ENCODE measurements around the gene DOCK11.
"Not testable (repeated sequence)": the region's sequence is repeated elsewhere in the genome, so short reads cannot be mapped to it uniquely, and the experiment has no call there.

DOCK11 gene

DNA sequence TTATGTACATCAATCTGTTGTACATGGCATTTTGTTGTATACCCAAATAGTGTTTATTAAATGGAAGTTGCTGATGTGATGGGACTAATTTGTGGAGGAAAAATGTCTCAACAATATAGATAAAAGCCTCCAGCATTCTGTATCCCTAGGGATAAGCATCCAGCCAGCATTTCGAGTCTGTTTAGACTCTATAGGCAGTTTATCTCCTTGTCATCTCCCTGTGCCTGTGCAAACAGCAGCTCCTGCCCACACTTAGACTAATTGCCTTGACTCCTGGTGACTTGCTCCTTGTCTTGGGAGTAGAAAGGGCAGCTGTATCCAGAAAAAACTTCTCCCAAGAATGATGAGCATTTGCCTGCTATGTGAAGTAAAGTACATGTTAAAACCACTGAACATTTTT is 83.8 kb downstream of the DOCK11 start:
- no peak for DNase-seq

DNA sequence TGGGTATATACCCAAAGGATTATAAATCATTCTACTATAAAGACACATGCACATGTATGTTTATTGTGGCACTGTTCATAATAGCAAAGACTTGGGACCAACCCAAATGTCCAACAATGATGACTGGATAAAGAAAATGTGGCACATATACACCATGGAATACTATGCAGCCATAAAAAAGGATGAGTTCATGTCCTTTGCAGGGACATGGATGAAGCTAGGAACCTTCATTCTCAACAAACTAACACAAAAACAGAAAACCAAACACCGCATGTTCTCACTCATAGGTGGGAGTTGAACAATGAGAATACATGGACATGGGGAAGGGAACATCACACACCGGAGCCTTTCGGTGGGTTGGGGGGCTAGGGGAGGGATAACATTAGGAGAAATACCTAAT is 87.3 kb downstream of the DOCK11 start:
- not testable (repeated sequence) for DNase-seq

DNA sequence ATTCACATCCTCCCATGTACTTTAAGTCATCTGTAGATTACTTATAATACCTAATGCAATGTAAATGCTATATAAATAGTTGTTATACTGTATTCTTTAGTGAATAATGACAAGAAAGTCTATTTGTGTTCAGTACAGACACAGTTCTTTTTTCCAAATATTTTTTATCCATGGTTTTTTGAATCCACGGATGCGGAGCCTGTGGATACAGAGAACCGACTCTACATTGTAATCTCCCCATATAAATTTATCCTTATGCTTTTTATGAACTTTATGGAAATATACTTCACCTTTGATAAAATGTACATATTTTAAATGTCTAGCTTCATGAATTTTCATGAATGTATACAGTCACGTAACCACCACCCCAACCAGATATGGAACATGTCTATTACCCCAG is 88.2 kb downstream of the DOCK11 start:
- DNase-seq, result no peak

DNA sequence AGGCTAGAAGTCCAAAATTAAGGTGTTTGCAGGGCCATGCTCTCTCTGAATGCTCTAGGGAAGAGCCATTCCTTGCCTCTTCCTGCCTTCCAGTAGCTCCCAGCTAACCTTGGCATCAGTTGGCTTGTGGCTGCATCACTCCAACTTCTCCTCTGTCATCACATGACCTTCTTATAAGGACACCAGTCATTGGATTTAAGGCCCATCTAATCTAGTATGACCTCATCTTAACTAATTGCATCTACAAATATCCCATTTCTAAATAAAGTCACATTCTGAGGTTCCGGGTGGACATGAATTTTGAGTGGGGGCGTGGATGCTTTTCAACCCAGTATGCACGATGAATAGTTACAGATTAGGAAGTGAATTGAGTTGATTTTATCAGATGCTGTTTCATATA is 89.7 kb downstream of the DOCK11 start:
- DNase-seq, result no peak

DNA sequence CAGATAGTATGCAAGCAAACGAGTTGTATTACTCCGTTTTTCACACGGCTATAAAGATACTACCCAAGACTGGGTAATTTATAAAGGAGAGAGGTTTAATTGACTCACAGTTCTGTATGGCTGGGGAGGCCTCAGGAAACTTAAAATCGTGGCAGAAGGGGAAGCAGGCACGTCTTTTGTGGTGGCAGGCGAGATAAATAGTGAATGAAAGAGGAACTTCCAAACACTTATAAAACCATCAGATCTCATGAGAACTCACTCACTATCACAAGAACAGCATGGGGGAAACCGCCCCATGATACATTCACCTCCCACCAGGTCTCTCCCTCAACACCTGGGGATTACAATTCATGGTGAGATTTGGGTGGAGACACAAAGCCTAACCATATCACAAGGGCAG is 90.6 kb downstream of the DOCK11 start:
- not testable (repeated sequence) for DNase-seq

DNA sequence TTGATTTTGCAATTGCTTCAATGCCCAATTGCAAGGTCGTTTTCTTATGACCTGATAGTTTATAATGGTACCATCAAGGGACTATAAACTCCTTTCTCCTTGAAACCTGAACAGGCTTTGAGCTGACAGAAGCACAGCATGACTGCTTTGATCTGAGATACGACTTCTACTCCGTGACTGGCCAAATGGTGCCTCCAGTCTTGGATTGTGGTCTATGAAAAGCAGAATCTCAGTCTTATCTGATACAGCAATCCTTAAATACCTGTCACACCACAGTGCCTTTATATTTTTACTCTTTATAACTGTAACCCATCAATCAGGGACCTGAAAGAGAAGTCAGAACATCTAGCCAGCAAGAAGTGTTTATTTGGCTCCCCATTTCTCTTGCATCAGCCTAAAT is 93.1 kb downstream of the DOCK11 start:
- DNase-seq, result no peak

DNA sequence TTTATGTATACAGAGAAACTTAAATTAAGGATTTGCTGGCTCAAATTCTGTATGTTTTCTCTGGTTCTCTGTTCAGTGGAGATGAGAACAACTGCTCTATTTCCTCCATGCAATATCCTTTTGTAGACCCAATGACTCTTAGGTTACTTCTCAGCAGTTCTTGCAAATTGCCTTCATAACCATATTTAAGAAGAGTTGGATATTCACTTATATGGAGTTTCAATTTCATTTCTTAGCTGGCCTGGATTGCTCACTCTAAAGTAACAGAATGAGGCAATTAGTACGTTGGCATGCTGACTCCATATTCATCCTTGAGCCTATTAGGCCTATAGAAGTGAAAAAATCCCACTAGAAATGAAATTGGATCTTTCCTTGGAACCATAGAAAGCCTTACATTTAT is 93.6 kb downstream of the DOCK11 start:
- DNase-seq, result no peak

DNA sequence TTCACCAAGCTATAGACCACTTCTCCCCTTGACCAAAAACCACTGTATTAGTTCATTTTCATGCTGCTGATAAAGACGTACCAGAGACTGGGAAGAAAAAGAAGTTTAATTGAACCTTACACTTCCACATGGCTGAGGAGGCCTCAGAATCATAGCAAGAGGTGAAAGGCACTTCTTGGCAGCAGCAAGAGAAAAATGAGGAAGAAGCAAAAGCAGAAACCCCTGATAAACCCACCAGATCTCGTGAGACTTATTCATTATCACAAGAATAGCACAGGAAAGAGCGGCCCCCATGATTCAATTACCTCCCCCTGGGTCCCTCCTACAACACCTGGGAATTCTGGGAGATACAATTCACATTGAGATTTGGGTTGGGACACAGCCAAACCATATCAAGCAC is 97.8 kb downstream of the DOCK11 start:
- no peak for DNase-seq

DNA sequence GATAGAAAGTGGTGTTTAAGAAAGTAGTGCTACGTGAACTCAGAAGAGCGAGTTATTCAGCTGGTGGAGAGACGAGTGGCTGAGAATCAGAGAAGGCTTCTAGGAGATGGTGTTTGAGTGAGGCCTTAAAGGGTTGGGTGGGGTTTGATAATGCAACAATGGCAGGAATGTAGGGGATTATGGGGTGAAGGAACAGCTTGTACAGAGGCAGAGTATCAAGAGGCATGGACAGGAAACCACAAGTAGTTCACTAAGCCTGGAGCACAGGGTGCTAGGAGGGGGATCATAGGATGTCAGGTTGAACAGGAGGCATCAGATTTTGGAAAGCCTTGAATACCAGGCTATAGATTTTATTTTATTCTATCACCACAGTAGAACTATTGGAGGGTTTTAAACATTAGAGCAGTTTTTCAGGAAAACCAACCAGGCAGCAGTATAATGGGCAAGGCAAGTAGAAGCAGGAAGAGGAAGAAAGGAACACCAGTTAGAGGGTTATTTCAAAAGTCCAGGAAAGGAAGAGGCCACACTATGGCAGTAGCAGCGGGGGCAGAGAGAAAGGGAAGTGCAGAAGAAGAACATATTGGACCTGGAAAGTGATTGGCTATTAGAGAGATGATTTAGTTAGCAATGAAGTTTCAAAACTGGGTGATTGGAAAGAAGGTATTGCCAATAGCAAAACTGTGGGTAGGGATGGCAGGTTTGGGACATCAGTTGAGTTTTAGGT is 99.2 kb downstream of the DOCK11 start:
- DNase-seq, result no peak

DNA sequence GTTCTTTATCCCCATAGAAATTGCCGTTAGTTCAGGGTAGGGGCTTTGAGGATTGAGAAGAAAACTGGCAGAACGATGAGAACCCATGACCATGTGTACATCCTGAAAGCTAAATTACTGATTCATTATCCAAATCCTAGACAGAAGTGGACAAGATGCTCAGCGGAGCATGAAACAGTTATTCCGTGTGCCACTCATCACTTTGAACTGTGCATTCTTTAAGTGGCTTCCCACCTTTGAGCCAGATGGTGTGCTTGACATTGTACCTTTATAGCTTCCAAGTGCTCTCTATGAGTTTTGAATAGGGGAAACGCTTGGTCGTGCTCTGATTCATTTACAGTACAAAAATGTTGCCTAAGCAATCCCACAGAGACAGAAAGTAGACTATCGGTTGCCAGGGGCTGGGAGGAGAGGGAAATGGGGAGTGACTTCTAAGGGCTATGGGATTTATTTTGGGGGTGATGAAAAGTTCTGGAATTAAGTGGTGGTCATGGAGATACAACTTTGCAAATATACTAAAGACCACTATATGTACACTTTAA is 100.0 kb downstream of the DOCK11 start:
- DNase-seq, result peak; percentile 4

DNA sequence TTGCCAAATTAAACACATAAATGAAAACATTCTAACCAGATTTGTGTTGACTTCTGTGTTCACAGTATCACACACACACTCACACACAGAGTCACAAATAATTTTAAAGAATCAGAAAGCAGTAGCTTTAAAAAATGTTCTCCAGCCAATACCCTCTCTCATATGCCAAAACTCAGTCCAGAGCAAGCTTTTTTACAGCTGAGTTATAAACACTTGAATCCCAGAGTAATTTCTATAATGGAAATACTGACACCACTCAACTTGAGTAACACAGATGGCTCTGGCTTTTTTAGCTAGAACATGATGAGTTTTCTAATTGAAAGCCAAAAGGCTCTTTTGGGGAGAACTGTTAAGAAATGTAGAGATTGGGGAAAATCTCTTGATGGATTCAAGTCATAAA is 100.8 kb downstream of the DOCK11 start:
- no peak for DNase-seq

DNA sequence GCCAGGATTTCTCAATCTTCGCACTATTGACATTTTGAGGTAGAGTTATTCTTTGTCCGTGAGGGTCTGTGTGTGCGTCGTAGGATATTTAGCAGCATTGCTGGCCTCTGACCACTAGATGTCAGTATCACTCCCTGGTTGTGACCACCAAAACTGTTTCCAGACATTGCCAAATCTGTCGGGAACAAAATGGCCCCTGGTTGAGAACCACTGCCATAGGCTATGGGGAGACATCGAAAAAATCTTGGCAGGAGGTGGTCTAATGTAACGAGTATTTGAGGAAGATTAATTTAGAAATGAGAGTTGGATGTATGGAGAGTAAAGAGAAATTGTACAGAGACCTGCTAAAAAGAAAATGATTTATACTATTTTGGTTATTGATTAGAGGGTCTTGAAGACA is 108.4 kb downstream of the DOCK11 start:
- DNase-seq, result peak; percentile 45

DNA sequence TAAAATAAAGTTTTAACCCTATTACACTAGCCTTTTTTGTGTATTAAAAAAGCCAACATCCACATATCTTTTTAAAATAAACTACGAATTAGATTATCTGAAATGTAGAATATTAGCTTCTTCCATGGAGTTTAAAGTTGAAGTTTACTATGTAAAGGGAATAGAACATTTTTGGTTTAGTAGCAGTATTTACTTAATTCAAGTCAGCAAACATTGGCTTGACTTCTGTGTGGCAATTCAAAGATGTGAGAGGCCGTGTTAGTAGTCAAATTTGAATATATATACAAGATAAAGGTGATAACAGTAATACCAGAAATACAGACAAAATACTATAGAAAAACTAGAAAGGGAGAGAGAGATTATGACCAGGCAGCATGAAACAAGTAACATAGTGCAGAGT is 116.7 kb downstream of the DOCK11 start:
- no peak for DNase-seq

DNA sequence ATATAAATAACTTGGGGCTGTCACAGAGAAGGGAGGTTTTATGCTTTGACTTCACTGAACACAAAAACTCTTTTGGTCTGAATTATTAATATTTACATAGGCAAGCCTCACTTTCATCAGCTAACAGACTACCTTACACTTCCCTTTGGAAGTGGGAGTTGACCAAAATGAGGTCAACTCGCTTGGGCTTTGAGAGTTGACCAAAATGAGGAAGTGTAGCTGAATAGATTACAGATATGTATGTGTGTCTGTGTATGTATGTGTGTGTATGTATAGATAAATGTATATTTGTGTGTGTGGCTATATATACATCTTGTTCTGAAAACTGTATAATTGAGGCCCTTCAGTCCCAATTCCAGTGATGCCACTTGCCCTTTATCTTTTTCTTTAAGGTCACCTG is 118.5 kb downstream of the DOCK11 start:
- no peak for DNase-seq

DNA sequence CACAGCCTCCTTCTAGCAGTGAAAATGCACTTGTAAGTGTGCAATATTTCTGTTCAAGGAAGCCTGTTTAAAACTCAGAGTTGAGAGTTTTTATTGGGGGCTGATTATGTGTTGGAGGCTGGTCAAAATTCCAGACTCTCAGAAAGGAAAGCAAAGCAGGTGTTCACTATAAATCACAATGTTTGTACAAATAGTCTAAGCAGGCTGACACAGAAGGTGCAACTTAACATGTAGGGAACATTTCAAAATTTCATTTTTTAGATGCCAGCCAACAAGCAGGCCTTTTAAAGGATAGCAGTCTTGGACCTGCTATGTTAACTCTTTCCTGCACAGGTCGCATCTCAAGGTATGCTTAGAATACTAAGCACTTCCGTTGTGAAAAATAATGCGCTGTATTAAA is 119.5 kb downstream of the DOCK11 start:
- no peak for DNase-seq

DNA sequence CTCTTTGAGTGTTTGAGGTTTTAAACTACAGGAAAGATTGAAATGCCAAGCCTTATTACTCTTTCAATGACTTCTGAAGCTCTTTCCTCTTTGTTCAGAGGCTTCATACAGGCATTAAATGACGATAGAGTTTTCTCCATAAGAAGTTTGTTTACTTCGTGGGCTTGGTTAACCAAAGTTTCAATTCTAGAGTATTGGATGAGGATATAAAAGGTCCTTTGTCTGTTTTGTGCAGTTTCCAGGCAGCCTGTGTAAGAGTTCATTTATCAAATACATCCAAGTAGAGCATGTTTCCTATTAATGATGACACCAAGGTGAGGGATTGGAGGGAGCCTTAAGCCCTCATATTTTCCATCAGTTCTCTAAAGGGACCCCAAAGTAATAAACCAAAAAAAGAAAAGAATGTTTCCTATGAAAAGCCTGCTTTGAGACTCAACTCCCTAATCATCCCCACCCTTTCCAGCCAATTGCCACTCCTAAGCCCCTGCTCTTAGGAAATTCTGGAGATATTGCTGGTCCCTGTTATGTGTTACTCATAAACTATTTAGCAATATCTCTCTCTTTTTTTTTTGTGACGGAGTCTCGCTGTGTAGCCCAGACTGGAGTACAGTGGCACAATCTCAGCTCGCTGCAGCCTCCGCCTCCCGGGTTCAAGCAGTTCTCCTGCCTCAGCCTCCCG is 125.6 kb downstream of the DOCK11 start:
- DNase-seq, result no peak

DNA sequence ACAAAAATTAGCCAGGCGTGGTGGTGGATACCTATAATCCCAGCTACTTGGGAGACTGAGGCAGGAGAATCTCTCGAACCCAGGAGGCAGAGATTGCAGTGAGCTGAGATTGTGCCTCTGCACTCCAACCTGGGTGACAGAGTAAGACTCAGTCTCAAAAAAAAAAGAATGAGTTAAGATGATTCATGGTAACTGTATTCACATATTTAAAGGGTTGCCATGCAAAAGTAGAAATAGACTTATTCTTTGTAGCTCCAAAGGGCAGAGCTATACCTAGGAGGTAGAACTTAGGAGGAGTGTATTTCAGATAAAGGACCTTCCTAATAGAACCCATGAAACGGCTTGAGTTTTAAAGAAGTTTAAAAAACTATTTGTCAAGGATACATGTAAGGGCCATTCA is 127.4 kb downstream of the DOCK11 start:
- DNase-seq, result no peak

DNA sequence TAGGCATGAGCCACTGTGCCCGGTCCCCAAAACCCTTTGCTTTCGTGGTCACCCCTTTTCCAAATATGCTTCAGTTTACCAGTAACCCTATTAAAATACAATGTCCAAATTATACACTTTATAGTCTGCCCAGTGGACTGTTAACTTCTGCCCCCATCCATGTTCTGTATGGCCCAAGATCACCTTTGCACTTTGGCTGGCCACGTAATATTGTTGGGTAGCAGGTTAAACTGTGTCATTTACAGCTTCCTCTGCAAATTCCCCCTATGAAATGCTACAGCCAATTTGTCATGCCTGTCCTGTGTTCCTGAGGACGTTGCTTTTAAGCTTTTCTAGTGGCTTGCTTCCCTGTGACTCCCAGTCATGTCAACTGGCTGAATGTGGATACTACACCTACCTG is 130.7 kb downstream of the DOCK11 start:
- DNase-seq, result no peak

DNA sequence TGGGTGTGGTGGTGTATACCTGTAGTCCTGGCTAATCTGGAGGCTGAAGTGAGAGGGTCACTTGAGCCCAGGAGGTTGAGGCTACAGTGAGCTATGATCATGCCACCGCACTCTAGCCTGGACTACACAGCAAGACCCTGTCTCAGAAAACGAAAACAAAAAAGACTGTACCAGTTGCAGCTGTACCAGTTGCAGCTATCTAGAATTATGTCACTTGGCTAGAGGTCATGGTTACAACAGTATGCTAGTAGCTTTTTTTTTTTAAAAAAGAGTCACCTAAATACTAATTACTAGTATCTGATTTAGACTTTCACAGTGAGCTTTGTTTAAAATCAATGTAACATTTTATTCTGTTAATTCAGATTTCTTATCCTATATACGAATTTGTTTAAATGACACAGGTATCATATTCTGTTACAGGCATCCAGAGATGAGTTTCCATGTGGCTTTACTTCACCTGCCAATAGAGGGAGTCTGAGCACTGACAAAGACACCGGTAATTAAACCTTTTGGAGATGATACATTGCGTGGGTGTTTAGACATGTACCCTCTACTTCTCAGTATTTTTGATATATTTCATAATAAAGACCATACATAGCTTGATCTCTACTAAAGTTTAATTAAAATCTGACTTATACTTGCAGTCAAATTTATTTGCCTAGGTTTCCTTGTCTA is 131.6 kb downstream of the DOCK11 start:
- DNase-seq, result no peak

DNA sequence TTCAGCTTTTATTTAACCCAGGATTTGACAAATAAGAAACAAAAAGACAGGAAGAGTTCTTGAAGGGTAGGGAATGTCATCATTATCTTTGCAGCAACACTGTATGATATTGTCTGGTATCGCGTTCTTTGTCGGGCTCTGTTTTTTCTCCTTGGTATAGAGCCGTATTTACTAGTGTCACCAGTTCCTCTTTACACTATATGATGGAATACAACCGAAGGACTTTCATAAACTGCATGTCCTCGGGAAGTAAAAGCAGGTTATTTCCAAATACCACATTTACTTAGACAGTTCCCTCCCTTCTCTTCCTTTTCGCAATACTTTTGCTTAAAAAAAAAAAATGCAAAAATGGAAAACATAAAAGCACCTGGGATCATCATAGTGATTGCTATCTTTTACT is 135.2 kb downstream of the DOCK11 start:
- DNase-seq, result no peak

DNA sequence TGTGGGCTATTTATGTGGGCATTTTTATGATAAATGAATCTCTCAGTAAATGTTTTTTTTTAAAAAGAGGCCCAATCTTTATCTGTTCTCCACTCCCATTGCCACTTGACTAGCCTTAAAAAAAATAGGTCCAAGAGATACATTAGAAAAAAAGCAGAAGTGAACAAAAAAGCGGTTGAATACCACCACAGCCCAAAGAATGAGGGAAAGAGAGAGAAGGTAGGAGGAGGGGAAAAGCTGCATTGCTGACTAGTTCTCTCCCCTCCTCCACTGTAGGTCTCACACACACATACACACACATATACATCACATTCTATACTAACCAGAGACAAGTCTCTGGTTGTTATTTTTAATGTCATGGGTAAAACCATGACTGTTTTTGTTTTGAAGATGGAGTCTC is 136.0 kb downstream of the DOCK11 start:
- no peak for DNase-seq

DNA sequence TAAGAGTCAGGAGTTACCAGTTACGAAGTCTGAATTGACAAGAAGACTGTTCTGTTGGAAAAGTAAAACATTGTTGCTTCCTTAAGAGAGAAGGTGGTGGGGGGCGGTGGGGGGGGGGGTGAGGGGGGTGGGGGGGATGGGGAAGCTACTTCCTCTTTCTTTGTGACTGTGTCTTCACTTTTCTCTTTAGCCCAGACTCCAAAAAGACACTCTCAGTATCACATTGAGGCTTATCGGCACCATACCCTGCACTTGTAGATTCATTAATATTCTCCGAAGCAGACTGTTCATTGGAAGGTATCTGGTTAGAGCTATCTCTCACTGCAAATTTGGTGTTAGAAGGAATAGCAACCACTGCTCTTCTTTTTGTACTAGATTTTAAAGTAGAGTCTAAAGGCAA is 137.2 kb downstream of the DOCK11 start:
- no peak for DNase-seq

DNA sequence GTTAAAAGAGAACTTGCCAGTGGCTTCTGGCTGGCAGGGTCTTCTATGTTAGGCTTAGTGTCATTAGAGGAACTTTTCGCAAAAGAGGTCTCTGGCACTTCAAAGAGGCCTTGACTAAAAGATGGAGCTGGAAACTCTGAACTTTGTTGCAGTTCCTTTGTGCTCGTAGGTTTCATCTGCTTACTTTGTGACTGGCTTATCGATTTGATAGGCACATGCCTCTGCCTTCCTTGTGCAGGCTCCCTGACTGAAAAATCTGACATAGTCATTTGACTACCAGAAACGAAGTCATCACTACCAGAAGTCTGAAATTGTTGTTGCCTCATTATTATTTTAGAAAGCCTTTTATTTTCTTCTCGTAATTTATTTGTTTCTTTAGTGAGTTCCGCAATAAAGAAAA is 137.9 kb downstream of the DOCK11 start:
- DNase-seq, result no peak

DNA sequence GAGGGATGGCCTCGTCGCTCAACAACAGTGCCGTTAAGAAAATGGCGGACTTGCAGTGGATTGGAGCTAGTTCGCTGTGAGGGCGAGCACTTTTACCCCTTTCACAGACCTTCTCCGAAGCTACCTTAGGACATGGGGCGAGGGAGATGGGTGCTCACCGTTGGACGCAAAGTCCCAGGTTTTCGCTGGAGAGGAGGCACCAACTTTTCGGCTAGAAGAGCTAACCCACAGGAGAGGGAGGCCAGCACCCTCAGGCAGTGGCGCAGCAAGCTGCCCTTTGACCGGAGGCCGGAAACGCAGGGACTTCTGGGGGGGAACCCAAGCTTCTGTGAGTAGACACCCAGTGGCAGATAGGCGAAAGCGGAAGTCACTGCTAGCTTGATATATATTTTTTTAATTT is 138.7 kb downstream of the DOCK11 start:
- no peak for DNase-seq
